HL-60 (cell line): ENCODE data around the gene PHF3.

Experiments used
- DNase-seq, 2 experiments: peaks; one replicate each; pipeline ENCODE4 v3.0.0-alpha.2; 2010 to 2020; ENCODE audit warnings: low read depth in 1 of 2, low spot score in 1 of 2
- H3K27ac ChIP-seq: fragments of 250-450 bp; sonication (Bioruptor Pico); replicated peaks from 2 replicates; pipeline ENCODE4 v1.5.1; 2020; ENCODE audit warnings: mild to moderate bottlenecking, moderate library complexity
- H3K27me3 ChIP-seq: fragments of 250-450 bp; sonication (Bioruptor Pico); 2 replicates; pipeline ENCODE4 v1.5.1; 2021; ENCODE audit warnings: mild to moderate bottlenecking, moderate library complexity; ENCODE audit not compliant: insufficient read depth, poor library complexity, severe bottlenecking
- H3K4me3 ChIP-seq: replicated peaks from 2 replicates; pipeline ENCODE4 v1.5.1; 2011; ENCODE audit warnings: mild to moderate bottlenecking, control low read depth, low read length; ENCODE audit not compliant: insufficient read depth
- CTCF ChIP-seq: IDR thresholded peaks from one replicate; pipeline ENCODE4 v1.5.1; 2011; ENCODE audit warnings: low read length, control low read depth, inconsistent platforms; ENCODE audit not compliant: insufficient read depth
- GABPA ChIP-seq: IDR thresholded peaks from 2 replicates; pipeline ENCODE4 v1.6.1; 2012; ENCODE audit warnings: low read depth
- POLR2AphosphoS5 ChIP-seq: IDR thresholded peaks from 2 replicates; pipeline ENCODE4 v1.6.1; 2012; ENCODE audit warnings: low read depth
- REST ChIP-seq: IDR thresholded peaks from 2 replicates; pipeline ENCODE4 v1.6.1; 2012; ENCODE audit warnings: low read depth; ENCODE audit not compliant: insufficient replicate concordance
- SPI1 ChIP-seq: IDR thresholded peaks from 2 replicates; pipeline ENCODE4 v1.6.1; 2012; ENCODE audit warnings: low read depth, mild to moderate bottlenecking, borderline replicate concordance

Gene PHF3

GRCh38 chr6:63764318-63764916, 128.8 kb downstream of the PHF3 start:
- TF ChIP-seq CTCF (no peak), REST (no peak), GABPA (no peak), SPI1 (no peak), POLR2AphosphoS5 (no peak)
- DNase-seq = peak in 1 of 2 experiments; percentile 4
- H3K4me3 ChIP-seq = no peak overlapping the region
- H3K27ac ChIP-seq = no peak overlapping the region
- H3K27me3 ChIP-seq = no peaks in the 10 kb centered on the region
